HEK293 (cell line): ENCODE results near the gene NFAT5.

Experiments used
- SP2 ChIP-seq: fragments of 450-650 bp; formaldehyde crosslinking; IDR thresholded peaks from 2 replicates; pipeline ENCODE4 v1.5.1; 2016; ENCODE audit warnings: missing biosample characterization, missing genetic modification characterization
- TCF7L2 ChIP-seq: IDR thresholded peaks from 2 replicates; pipeline ENCODE4 v1.6.1; 2011; ENCODE audit warnings: low read depth, mild to moderate bottlenecking, inconsistent platforms, low read length, moderate library complexity, borderline replicate concordance
- YY2 ChIP-seq: fragments of 450-650 bp; formaldehyde crosslinking; IDR thresholded peaks from 2 replicates; pipeline ENCODE4 v1.5.1; 2016; ENCODE audit warnings: missing biosample characterization, missing genetic modification characterization
- ZNF132 ChIP-seq: fragments of 450-650 bp; formaldehyde crosslinking; IDR thresholded peaks from 2 replicates; pipeline ENCODE4 v1.5.1; 2017; ENCODE audit warnings: missing biosample characterization, missing genetic modification characterization, borderline replicate concordance
- ZNF280D ChIP-seq: fragments of 450-650 bp; formaldehyde crosslinking; IDR thresholded peaks from 2 replicates; pipeline ENCODE4 v1.5.1; 2016; ENCODE audit warnings: missing biosample characterization, missing genetic modification characterization
- ZNF529 ChIP-seq: fragments of 450-650 bp; formaldehyde crosslinking; IDR thresholded peaks from 2 replicates; pipeline ENCODE4 v1.5.1; 2017; ENCODE audit warnings: missing genetic modification characterization, missing biosample characterization; ENCODE audit not compliant: insufficient replicate concordance
- ZNF785 ChIP-seq: fragments of 450-650 bp; formaldehyde crosslinking; IDR thresholded peaks from 2 replicates; pipeline ENCODE4 v1.5.1; 2016; ENCODE audit warnings: missing biosample characterization, missing genetic modification characterization
- ZSCAN23 ChIP-seq: fragments of 450-650 bp; formaldehyde crosslinking; IDR thresholded peaks from 2 replicates; pipeline ENCODE4 v1.5.1; 2016; ENCODE audit warnings: missing biosample characterization, missing genetic modification characterization
- TF ChIP-seq, protein P1 (sequence below): fragments of 450-650 bp; formaldehyde crosslinking; IDR thresholded peaks from 2 replicates; pipeline ENCODE4 v1.5.1; 2016; ENCODE audit warnings: missing biosample characterization, missing genetic modification characterization, low read depth
- TF ChIP-seq, protein P2 (sequence below): fragments of 450-650 bp; formaldehyde crosslinking; IDR thresholded peaks from 2 replicates; pipeline ENCODE4 v1.5.1; 2017; ENCODE audit warnings: missing biosample characterization, missing genetic modification characterization
- TF ChIP-seq, protein P3 (sequence below): fragments of 450-650 bp; formaldehyde crosslinking; IDR thresholded peaks from 2 replicates; pipeline ENCODE4 v1.5.1; 2016; ENCODE audit warnings: missing biosample characterization, missing genetic modification characterization
- TF ChIP-seq, protein P4 (sequence below): IDR thresholded peaks from 2 replicates; pipeline ENCODE4 v1.6.1; 2011; ENCODE audit warnings: mild to moderate bottlenecking, low read depth, low read length, borderline replicate concordance
- TF ChIP-seq, protein P5 (sequence below): fragments of 450-650 bp; IDR thresholded peaks from 2 replicates; pipeline ENCODE4 v1.5.1; 2018; ENCODE audit warnings: missing biosample characterization, missing genetic modification characterization
- TF ChIP-seq, protein P6 (sequence below): fragments of 450-650 bp; formaldehyde crosslinking; IDR thresholded peaks from 2 replicates; pipeline ENCODE4 v1.5.1; 2016; ENCODE audit warnings: missing biosample characterization, missing genetic modification characterization, borderline replicate concordance

DNA sequence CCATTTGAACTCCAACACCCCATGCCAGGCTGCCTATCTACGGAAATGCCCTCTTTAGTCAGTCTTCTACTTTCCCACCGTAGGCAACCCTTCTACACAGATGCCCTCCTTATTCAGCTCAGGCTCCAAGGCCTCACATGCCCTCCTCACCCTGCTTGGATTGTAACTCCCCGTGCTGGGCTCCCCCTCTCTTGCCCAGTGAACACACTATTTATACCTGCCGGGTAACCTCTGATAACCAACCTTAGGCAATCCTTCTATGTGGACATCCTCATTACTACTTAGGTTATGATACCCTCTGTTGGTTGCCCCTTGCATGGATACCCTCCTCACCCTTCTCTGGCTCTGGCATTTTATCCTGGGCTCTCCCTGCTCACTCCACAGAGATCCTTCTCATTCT lies 50.3 kb downstream of the NFAT5 start:
- TF ChIP-seq, protein P1, sequence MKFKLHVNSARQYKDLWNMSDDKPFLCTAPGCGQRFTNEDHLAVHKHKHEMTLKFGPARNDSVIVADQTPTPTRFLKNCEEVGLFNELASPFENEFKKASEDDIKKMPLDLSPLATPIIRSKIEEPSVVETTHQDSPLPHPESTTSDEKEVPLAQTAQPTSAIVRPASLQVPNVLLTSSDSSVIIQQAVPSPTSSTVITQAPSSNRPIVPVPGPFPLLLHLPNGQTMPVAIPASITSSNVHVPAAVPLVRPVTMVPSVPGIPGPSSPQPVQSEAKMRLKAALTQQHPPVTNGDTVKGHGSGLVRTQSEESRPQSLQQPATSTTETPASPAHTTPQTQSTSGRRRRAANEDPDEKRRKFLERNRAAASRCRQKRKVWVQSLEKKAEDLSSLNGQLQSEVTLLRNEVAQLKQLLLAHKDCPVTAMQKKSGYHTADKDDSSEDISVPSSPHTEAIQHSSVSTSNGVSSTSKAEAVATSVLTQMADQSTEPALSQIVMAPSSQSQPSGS (tag by site-specific recombination), result no peak
- TF ChIP-seq ZSCAN23, result no peak
- TF ChIP-seq, protein P2, sequence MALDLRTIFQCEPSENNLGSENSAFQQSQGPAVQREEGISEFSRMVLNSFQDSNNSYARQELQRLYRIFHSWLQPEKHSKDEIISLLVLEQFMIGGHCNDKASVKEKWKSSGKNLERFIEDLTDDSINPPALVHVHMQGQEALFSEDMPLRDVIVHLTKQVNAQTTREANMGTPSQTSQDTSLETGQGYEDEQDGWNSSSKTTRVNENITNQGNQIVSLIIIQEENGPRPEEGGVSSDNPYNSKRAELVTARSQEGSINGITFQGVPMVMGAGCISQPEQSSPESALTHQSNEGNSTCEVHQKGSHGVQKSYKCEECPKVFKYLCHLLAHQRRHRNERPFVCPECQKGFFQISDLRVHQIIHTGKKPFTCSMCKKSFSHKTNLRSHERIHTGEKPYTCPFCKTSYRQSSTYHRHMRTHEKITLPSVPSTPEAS (tag by site-specific recombination), result no peak
- no peak for TF ChIP-seq SP2 (tag by site-specific recombination)
- TF ChIP-seq, protein P3, sequence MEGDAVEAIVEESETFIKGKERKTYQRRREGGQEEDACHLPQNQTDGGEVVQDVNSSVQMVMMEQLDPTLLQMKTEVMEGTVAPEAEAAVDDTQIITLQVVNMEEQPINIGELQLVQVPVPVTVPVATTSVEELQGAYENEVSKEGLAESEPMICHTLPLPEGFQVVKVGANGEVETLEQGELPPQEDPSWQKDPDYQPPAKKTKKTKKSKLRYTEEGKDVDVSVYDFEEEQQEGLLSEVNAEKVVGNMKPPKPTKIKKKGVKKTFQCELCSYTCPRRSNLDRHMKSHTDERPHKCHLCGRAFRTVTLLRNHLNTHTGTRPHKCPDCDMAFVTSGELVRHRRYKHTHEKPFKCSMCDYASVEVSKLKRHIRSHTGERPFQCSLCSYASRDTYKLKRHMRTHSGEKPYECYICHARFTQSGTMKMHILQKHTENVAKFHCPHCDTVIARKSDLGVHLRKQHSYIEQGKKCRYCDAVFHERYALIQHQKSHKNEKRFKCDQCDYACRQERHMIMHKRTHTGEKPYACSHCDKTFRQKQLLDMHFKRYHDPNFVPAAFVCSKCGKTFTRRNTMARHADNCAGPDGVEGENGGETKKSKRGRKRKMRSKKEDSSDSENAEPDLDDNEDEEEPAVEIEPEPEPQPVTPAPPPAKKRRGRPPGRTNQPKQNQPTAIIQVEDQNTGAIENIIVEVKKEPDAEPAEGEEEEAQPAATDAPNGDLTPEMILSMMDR (tag by site-specific recombination), result no peak
- TF ChIP-seq, protein P4, sequence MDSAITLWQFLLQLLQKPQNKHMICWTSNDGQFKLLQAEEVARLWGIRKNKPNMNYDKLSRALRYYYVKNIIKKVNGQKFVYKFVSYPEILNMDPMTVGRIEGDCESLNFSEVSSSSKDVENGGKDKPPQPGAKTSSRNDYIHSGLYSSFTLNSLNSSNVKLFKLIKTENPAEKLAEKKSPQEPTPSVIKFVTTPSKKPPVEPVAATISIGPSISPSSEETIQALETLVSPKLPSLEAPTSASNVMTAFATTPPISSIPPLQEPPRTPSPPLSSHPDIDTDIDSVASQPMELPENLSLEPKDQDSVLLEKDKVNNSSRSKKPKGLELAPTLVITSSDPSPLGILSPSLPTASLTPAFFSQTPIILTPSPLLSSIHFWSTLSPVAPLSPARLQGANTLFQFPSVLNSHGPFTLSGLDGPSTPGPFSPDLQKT, result no peak
- TF ChIP-seq ZNF529 (tag by site-specific recombination), result no peak
- TF ChIP-seq ZNF785 (tag by site-specific recombination), result no peak
- no peak for TF ChIP-seq ZNF132 (tag by site-specific recombination)
- no peak for TF ChIP-seq TCF7L2
- TF ChIP-seq, protein P5, sequence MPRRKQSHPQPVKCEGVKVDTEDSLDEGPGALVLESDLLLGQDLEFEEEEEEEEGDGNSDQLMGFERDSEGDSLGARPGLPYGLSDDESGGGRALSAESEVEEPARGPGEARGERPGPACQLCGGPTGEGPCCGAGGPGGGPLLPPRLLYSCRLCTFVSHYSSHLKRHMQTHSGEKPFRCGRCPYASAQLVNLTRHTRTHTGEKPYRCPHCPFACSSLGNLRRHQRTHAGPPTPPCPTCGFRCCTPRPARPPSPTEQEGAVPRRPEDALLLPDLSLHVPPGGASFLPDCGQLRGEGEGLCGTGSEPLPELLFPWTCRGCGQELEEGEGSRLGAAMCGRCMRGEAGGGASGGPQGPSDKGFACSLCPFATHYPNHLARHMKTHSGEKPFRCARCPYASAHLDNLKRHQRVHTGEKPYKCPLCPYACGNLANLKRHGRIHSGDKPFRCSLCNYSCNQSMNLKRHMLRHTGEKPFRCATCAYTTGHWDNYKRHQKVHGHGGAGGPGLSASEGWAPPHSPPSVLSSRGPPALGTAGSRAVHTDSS, result no peak
- no peak for TF ChIP-seq YY2 (tag by site-specific recombination)
- no peak for TF ChIP-seq ZNF280D (tag by site-specific recombination)
- TF ChIP-seq, protein P6, sequence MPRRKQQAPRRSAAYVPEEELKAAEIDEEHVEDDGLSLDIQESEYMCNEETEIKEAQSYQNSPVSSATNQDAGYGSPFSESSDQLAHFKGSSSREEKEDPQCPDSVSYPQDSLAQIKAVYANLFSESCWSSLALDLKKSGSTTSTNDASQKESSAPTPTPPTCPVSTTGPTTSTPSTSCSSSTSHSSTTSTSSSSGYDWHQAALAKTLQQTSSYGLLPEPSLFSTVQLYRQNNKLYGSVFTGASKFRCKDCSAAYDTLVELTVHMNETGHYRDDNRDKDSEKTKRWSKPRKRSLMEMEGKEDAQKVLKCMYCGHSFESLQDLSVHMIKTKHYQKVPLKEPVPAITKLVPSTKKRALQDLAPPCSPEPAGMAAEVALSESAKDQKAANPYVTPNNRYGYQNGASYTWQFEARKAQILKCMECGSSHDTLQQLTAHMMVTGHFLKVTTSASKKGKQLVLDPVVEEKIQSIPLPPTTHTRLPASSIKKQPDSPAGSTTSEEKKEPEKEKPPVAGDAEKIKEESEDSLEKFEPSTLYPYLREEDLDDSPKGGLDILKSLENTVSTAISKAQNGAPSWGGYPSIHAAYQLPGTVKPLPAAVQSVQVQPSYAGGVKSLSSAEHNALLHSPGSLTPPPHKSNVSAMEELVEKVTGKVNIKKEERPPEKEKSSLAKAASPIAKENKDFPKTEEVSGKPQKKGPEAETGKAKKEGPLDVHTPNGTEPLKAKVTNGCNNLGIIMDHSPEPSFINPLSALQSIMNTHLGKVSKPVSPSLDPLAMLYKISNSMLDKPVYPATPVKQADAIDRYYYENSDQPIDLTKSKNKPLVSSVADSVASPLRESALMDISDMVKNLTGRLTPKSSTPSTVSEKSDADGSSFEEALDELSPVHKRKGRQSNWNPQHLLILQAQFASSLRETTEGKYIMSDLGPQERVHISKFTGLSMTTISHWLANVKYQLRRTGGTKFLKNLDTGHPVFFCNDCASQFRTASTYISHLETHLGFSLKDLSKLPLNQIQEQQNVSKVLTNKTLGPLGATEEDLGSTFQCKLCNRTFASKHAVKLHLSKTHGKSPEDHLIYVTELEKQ, result no peak
